ELF-1 (cell line): ENCODE data around the gene TMEM171.

Experiments
- DNase-seq: peaks from one replicate; pipeline ENCODE4 v3.0.0-alpha.2; 2016; ENCODE audit warnings: low read depth, low spot score

Gene TMEM171, protein sequence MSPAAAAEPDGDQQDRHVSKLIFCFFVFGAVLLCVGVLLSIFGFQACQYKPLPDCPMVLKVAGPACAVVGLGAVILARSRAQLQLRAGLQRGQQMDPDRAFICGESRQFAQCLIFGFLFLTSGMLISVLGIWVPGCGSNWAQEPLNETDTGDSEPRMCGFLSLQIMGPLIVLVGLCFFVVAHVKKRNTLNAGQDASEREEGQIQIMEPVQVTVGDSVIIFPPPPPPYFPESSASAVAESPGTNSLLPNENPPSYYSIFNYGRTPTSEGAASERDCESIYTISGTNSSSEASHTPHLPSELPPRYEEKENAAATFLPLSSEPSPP

DNA sequence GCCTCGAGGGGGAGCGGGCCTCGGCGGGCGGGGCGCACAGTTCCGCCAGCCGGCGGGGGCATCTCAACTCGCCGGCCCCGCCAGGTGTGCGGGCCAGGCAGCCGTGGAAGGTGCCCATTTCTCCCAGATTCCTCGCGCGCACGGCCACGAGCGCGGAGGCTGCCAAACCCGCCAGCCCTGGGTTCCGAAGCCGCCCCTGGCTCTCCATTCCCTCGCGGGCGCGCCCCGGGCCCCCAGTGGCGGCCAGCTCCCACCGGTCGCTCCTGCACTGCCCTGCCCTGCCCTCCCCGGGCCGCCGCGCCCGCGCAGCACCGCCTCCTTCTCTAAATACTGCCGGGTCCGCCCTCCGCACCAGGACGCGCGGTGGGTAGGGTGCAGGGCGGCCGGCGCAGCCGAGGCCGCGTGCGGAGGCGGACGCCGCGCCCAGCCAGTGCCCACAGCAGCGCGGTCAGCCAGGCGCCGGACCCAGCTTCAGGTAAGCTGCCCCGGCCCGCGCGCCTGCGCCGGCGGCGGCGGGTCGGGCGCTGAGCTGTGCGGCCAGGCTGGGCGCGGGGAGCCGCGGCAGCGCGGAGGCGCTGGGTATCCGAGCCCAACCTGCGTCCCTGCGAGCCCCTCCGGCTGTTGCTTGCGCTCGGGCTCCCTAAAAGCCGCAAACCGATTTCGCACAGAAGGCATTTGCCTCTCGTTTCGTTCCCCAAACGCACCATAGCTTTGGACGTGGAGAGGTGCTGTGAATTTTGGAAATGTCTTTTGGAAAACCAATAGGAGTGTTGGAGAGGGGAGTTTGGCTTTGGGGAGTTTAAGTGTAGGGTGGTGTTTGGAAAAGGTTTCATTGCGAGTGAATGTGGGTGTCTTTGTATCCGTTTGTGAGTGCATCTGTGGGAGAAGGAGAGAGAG lies at the start of gene TMEM171:
TMEM171 (plus strand) TSS at position 354 of the 897 bp plus-strand sequence. CDS start 2,799 bp downstream, outside the sequence.
- DNase-seq = peak; percentile 77

DNA sequence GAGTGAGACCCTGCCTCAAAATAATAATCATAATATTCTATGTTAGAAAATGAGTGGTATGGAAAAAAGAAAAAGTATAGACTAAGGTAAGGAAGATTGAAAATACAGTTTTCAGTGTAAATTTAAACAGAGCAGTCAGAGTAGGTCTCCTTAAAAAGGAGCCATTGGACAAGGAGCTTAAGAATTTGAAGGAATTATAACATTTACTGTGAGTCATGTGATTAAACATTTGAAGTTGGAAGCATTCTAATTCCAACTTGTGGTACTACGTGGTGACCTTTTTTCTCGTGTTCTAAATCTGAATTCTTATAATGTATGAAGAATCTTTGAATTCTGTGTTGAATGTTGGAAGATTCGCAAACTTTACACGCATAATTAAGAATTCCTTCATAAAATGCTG lies 39.3 kb upstream of the TMEM171 start:
- no peak for DNase-seq

DNA sequence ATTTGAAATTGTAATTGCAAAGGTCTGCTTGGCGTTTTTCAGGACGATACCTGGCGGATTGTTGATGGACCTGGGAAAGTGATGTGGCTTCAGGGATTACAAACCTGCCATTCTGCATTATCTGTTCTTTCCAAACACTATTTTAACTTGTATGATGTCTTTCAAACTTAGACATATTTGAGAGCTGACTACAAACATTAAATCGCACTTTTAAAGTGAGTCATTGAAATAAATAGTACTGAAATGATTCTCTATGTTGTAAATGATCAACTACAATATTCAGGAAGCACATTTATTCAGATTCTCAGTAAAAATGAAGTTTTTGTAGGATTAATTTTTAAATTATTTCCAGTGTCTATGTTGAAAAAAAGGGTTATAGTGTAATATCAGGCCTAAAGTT lies 32.3 kb upstream of the TMEM171 start:
- DNase-seq = no peak

DNA sequence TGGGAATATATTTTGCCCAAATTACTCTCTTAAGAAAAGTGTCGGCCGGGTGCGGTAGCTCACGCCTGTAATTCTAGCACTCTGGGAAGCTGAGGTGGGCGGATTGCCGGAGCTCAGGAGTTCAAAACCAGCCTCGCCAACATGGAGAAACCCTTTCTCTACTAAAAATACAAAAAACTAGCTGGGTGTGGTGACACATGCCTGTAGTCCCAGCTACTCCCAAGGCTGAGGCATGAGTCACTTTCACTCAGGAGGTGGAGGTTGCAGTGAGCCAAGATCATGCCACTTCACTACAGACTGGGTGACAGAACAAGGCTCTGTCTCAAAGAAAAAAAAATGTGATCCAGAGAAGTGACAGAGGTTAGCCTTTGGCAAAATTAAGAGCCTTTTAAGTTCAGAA lies 26.4 kb upstream of the TMEM171 start:
- DNase-seq = no peak

DNA sequence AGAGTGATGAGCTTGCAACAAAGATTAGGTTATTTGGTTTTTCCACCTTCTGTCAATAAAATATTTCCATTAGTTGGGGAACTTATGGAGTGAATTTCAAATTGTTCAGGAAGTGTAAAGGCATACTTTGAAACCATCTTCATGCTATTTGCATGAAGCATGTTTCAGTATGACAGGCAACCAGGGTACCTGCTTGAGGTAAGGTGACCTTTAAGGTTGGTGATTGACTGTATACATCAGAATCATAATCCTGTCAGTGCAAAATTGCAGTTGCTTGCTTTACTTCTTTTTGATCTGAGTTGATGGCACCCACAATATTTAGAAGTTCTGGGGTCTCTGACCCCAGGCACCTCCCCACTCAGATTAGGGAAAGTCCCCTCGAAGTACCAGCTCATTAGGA lies 26.0 kb upstream of the TMEM171 start:
- no peak for DNase-seq

DNA sequence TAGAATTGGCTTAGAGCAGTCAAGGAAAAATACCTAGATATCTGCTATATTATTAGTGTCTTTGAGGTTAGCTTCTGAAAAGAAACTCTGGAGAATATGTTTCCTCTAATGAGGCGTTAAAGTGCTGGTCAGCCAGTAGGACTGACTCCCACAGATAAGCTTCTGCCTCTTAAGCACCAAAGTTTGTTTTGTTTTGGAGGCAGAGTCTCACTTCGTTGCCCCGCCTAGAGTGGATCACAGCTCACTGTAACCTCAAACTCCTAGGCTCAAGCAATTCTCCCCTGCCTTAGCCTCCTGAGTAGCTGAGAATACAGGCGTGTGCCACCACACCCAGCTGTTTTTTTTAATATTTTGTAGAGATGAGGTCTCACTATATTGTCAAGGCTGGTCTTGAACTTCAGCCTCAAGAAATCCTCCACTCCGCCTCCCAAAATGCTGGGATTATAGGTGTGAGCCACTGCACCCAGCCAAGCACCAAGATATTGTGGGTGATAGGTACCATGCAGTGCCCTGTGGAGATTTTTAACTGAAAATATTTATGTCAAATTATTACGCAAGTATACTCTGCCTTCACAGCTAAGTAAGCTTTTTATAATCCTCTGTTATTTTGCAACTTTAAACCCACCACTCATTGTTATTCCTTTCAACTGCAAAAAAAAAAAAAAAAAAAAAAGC lies 24.7 kb upstream of the TMEM171 start:
- no peak for DNase-seq

DNA sequence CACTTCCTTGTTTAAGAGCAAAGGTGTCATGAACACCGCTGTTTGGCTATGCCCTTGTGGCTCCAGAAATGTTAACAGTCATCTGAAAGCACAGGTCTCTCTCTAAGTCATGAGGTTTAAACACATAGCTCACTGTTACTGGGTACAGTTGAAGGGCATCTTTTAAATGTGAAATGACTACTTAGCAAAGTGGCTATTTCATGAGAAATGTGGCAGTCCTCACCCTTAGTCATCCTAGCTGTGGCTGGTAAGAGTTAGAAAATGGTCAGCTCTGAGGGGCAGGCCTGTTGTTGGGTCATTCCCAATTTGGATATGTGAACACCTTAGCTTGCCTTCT lies 24.2 kb upstream of the TMEM171 start:
- no peak for DNase-seq

DNA sequence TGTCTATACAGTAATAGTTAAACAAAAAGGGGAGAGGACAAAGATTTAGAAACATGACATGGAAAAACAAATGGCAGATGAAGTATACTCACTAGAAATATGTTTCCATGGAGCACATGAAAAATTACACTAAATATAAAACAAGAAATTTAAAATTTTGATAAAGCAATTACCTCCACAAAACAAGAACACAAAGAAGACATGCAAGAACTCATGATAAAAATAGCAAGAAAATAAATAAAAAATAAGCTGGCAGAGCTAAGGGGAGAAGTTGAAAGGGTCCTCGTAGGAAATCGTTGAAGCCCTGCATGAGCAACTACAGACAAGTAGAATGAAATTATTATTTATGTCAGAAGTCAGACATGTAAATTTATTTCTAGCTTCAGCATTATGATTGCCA lies 22.6 kb upstream of the TMEM171 start:
- DNase-seq = no peak

DNA sequence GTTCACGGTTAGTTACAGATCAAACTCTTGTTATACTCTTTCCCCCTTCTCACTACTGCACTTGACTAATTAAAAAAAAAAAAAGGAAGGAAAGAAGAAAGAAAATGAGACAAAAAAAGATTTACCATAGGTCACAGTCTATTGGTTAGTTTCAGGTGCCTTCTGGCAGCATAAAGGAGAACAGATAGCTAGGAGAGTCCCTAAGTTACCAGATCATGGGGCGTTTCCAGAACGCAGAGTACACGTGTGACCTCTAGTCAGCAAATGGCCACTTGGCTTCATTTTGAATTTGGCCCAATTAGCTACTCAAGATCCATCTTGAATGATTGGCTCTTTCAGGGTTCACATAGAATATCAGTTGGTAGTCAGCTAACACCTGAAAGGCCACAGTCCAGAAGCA lies 20.3 kb upstream of the TMEM171 start:
- no peak for DNase-seq

DNA sequence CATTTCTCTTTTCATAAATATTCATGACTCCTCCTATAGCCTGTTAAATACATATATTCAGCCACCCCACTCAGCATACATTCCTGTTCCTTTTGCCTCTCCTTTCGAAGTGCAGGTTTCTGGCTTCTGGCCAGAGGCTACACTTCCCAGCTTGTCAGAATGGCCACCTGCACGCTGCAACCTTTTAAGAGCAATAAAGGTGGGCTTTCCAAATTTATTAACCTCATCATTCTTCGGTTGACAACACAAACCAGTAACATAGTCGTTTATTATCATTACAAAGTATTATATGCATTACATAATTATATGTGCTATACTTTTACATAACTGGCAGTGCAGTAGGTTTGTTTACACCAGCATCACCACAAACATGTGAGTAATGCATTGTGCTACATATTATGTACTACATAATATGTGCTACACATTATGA lies 16.5 kb upstream of the TMEM171 start:
- no peak for DNase-seq

DNA sequence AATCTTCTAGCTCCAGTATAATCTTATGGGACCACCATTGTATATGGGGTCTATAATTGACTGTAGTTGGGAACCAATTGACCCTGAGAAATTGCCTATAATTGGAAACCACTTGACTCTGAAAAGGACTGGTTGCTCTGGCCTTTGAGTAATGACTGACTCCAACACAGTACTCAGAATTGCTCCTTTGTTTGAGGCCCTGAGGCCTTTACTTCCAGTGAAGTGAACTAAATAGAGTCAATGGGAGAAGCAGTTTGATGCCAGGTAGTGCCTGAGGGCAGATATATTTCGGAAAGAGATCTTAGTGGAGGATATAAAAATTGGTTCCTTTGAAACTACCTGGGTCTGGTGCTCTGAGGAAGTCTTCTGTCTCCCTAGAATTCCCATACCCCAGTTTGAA lies 16.0 kb upstream of the TMEM171 start:
- peak; percentile 54 for DNase-seq

DNA sequence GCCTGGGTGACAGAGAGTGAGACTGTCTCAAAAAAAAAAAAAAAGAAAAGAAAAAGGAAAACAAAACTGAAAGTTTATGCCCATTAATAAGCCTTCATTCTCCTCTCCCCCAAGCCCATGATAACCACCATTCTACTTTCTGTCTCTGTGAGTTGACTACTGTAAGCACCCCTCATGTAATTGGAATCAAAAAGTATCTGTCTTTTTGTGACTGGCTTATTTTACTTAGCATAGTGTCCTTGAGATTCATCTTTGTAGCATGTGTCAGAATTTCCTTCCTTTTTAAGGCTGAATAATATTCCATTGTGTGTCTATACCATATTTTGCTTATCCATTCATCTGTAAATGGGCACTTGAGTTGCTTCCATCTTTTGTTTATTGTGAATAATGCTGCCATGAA lies 14.0 kb upstream of the TMEM171 start:
- no peak for DNase-seq

DNA sequence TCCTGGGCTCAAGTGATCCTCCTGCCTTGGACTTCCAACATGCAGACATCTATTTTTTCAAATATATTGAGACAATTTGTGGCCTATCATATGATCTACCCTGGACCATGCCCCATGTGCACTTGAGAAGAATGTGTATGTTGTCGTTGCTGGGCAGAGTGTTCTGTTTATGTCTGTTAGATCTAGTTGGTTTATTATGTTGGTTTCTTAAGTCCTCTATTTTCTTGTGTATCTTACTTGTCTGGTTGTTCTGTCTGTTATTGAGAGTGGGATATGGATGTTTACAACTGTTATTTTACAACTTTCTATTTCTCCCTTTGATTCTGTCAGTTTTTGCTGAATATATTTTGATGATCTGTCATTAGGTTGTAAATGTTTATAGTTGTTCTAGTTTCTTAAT lies 10.2 kb upstream of the TMEM171 start:
- no peak for DNase-seq

DNA sequence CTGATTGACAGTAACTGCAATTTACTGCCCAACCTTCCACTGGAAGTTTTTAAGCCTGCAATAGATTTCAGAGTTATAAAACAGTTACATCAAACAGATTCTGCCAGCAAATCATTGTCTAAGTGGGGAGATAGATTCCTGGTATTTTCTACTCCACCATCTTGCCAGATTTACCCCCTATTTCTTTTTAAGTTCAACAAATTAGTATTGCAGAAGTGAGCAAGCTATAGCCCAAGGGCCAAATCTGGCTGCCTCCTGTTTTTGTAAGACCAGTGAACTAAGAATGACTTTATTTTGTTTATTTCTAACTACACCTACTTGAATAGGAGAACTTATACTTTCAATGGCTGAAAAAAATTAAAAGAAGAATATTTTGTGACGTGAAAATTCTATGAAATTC lies 8.8 kb upstream of the TMEM171 start:
- DNase-seq = no peak

DNA sequence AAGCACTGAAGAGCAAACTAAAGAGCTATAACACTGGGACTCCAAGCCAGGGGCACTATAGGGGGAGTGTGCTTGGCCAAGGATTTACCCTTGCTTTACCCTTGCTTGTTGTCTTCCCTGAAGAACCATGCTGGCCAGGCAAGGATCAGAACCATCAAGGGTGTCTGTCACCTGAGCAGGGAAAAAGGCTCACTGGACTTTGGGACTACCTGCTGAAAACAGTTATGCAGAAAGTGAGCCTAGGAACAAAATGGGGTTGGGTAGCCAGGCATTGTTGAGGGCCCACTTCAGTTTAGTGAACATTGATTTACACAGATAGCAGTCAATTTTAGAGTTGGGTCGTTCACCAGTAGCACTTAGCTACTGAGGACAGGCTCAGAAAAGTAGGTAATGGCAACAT lies 8.0 kb upstream of the TMEM171 start:
- no peak for DNase-seq

DNA sequence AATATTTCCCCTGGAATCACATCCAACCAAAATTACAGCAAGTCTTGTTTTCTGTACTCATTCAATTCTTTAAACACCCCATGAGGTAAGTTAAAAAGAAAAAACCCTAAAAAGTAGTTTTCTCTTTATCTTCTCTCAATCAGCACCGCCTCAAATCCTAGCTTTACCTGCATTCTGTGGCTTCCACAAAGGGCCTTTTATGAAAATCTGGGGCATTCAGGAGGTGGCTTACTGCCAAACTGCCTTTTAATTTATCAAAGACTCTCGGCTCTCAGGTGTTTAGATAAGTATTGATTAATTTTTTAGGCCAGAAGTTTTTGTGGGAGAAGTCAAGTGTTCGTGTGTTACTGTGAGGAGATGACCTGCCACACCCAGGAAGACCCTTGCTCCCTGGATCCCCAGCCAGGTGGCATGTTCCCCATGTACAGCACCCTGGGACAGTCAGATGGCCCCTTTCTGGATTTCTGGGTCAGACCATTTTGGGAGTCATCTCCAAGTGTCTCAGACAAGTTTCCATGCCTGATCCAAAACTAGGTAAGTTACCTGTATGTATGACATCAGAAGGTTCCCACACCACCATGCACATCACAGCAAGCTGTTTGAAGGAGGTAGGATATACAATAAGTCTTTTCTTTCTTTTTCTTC lies 6.2 kb upstream of the TMEM171 start:
- no peak for DNase-seq

DNA sequence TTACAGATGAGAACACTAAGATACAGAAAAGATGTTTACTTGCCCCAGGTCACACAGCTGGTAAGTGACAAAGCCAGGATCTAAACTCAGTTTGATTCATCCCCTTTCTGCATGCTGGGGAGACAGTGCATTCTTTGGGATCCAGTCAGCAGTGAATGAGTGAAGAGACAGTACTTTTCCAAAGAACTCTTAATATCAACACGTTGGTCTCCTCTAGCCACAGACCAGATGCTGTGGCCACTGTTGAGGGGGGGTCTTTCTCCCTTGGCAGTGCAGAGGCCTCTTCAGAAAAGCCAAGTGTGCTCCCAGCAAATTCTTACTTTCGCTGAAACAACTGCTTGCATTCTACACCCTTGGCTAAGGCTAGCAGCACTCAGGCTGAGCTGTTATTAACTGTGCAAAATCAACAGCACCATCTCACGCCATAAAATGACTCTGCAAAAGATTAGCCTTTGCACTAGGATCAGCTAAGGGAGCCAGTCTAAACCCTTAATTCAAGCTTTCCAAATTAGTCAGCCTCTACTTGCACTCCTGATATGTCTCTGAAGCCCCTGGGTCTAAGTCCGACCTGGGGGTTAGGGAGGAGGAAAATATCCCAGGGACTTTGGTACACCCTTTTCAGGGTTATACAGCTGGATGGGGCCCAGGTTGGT lies 4.8 kb upstream of the TMEM171 start:
- DNase-seq = peak; percentile 33

DNA sequence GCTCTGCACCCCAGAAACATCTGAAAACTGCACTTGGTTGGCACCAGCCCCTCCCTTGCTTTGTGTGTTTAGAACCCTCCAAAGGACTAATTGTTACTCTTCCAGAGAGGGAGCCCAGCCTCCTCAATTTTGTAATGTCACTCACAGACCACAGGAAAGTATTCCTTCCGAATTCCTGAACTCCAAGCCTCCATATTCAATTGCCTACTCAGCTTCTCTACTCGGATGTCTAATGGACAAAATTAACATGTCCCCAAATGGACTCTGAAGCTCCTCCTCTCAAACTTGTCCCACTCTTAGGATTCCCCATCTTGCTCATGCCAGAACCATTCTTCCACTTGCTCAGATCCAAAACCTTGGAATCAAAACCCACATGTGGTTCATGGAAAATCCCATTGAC lies 3.9 kb upstream of the TMEM171 start:
- DNase-seq = no peak

DNA sequence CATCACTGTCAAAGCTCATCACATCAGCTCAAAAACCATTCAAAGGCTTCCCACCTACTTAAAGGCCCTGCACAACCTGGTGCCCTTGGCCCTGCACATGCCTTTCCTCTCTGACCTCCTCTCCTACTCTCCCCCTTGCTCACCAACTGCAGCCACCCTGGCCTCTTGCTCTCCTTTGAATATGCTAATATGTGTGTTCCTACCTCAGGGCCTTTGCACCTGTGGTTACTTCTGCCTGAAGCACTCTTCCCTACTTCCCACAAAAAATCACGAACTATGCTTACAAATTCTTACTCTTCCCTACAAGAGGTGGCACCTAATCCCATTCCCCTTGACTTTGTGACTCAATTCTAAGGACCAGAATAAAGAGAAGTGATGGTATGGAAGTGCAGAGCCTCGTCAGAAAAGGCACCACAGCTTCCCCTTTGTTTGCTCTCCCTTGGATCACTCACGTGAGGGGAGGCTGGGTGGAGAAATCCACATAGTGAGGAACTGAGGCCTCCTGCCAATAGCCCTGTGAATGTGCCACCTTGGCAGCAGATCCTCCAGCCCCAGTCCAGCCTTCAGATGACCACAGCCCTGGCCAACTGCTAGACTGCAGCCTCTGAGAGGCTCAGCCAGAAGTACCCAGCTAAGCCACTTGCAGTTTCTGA lies 3.2 kb upstream of the TMEM171 start:
- DNase-seq = no peak

DNA sequence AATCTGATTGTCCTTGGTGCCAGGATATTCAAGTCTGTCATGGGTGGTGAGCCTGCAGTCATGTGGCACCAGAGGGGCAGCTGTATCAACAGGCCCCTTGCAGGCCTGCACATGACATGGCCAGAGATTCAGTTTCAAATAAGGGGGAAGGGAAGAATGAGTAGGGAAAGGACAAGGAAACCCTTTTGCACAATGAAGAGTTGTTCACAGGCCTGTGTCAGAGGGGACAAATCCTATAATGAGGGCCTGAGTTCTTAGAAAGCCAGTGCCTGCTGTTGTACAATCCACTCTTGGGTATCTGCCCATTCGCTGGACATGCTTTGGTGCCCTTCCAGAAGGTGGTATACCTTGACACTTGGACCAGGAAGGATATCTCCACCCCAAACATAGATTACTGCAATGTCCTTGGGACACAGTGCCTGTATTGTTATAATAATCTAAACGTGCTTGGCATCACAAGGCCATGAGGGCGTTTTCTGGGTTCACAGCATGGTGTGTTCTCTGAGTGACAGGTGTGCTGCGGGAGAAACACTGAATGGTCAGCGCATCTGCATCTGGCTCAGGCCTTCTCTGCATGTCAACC lies 1.9 kb upstream of the TMEM171 start:
- DNase-seq = no peak
